PC-3 (cell line): ENCODE data around the gene TNFRSF6B. TPM values are rescaled to one million over a fixed set of nuclear protein-coding genes. Genes with fewer than 3 reads are reported as not detected.

Experiments used
- ATAC-seq: fragments of 200-7000 bp; cut with Tn5 transposase; 2 replicates; pipeline ENCODE4 v1.9.1; 2020; ENCODE audit warnings: mild to moderate bottlenecking, moderate library complexity
- BruUV-seq: library from RNA; stranded (reverse); fragments of 400-500 nt; replicated peaks from 2 replicates; lab custom pipeline; 2021; lab: Mats Ljungman, UMichigan
- CTCF ChIA-PET: fragments of 300-600 bp; sonication (Branson Sonifier 250); formaldehyde crosslinking; loops from one replicate; lab custom pipeline; 2022; ENCODE audit warnings: antibody characterized with exemption; lab: Charles Lee
- POLR2A ChIA-PET: fragments of 300-600 bp; sonication (Branson Sonifier 250); formaldehyde crosslinking; loops from one replicate; lab custom pipeline; 2022; ENCODE audit warnings: antibody characterized with exemption; ENCODE audit not compliant: unreplicated experiment; lab: Charles Lee
- DNase-seq: peaks from one replicate; pipeline ENCODE4 v3.0.0-alpha.2; 2015
- H2AFZ ChIP-seq: fragments of 300-600 bp; sonication (generic); 2 replicates; pipeline ENCODE4 v1.6.0; 2016; ENCODE audit warnings: antibody characterized with exemption, low read length
- H3F3A ChIP-seq: fragments of 300-600 bp; sonication (generic); one replicate; pipeline ENCODE4 v1.6.0; 2017; ENCODE audit warnings: antibody characterized with exemption, low read length, control low read depth, mild to moderate bottlenecking; ENCODE audit not compliant: unreplicated experiment
- H3K27ac ChIP-seq: fragments of 300-600 bp; sonication (generic); 2 replicates; pipeline ENCODE4 v1.5.1; 2016; ENCODE audit warnings: mild to moderate bottlenecking, low read length
- H3K27me3 ChIP-seq: fragments of 300-600 bp; sonication (generic); 2 replicates; pipeline ENCODE4 v1.6.1; 2016; ENCODE audit warnings: low read length, mixed read lengths
- H3K36me3 ChIP-seq: fragments of 300-600 bp; sonication (generic); 2 replicates; pipeline ENCODE4 v1.6.1; 2016; ENCODE audit warnings: low read depth, mixed run types, low read length, mixed read lengths
- H3K4me1 ChIP-seq: fragments of 300-600 bp; sonication (generic); 2 replicates; pipeline ENCODE4 v1.5.1; 2016; ENCODE audit warnings: low read length; ENCODE audit not compliant: insufficient read depth
- H3K4me2 ChIP-seq: fragments of 300-600 bp; sonication (generic); 2 replicates; pipeline ENCODE4 v1.6.0; 2016; ENCODE audit warnings: low read length
- H3K4me3 ChIP-seq: fragments of 300-600 bp; sonication (generic); 2 replicates; pipeline ENCODE4 v1.5.1; 2016; ENCODE audit warnings: mild to moderate bottlenecking, low read length, mixed read lengths
- H3K79me2 ChIP-seq: fragments of 300-600 bp; sonication (generic); 2 replicates; pipeline ENCODE4 v1.6.1; 2017; ENCODE audit warnings: low read length, mixed read lengths
- H3K9ac ChIP-seq: fragments of 300-600 bp; sonication (generic); 2 replicates; pipeline ENCODE4 v1.6.0; 2016; ENCODE audit warnings: mild to moderate bottlenecking, low read length
- H3K9me2 ChIP-seq: fragments of 300-600 bp; sonication (generic); replicated peaks from 2 replicates; pipeline ENCODE4 v1.6.1; 2016; ENCODE audit warnings: mixed run types, low read length, mixed read lengths
- H3K9me3 ChIP-seq: fragments of 300-600 bp; sonication (generic); 2 replicates; pipeline ENCODE4 v1.6.1; 2016; ENCODE audit warnings: low read length, mixed read lengths
- H4K20me1 ChIP-seq: fragments of 300-600 bp; sonication (generic); 2 replicates; pipeline ENCODE4 v1.6.1; 2016; ENCODE audit warnings: low read length, mixed read lengths
- CTCF ChIP-seq: fragments of 300-600 bp; sonication (generic); conservative IDR thresholded peaks from 2 replicates; pipeline ENCODE4 v1.5.1; 2017; ENCODE audit warnings: antibody characterized with exemption, low read depth, mild to moderate bottlenecking, low read length
- EZH2 ChIP-seq: fragments of 300-600 bp; sonication (generic); IDR thresholded peaks from one replicate; pipeline ENCODE4 v1.6.1; 2017; ENCODE audit warnings: antibody characterized with exemption, mild to moderate bottlenecking, low read length; ENCODE audit not compliant: unreplicated experiment
- EZH2phosphoT487 ChIP-seq: fragments of 300-600 bp; sonication (generic); IDR thresholded peaks from 2 replicates; pipeline ENCODE4 v1.6.1; 2018; ENCODE audit warnings: mild to moderate bottlenecking, antibody characterized with exemption, low read length, borderline replicate concordance
- intact Hi-C: fragments of 100-400 bp; cut with micrococcal nuclease; formaldehyde crosslinking; loops from 2 replicates; pipeline ENCODE4 v1.9.0; 2023
- total RNA-seq: library from RNA; depleted of rRNA; stranded (reverse); fragments of >200 nt; gene quantifications from 2 replicates; pipeline ENCODE4 v1.2.3, GENCODE V29; 2014

Gene TNFRSF6B
- total RNA-seq, 1 experiment from 2014 or later, result 41.6 TPM

- no peaks in the 10 kb centered on the region for H3F3A ChIP-seq
- H3K4me1 ChIP-seq, result no peaks in the 10 kb centered on the region
- intact Hi-C loops, result no loop called here
- POLR2A ChIA-PET, result no interaction called here
- no peaks in the 10 kb centered on the region for H3K9me3 ChIP-seq
- DNase-seq (no peak), ATAC-seq (no peak)
- no peak overlapping the region for H2AFZ ChIP-seq
- no peak overlapping the region for H3K9ac ChIP-seq
- TF ChIP-seq EZH2phosphoT487 (no peak), EZH2 (no peak), CTCF (no peak)
- H3K4me2 ChIP-seq, result no peak overlapping the region
- H3K36me3 ChIP-seq, result no peaks in the 10 kb centered on the region; the same call in 1 of the 2 replicates
- H4K20me1 ChIP-seq, result no peaks in the 10 kb centered on the region
- H3K27ac ChIP-seq, result no peak overlapping the region
- no peak overlapping the region for H3K4me3 ChIP-seq
- no peaks in the 10 kb centered on the region for H3K9me2 ChIP-seq
- CTCF ChIA-PET, result no interaction called here
- peaks cover 39% of the 10 kb centered on the region for H3K79me2 ChIP-seq
- no TSS peak for BruUV-seq
- H3K27me3 ChIP-seq, result no peaks in the 10 kb centered on the region
Observed at GRCh38 chr20:63731410-63731809, 35.0 kb downstream of the TNFRSF6B start.

- BruUV-seq, result no TSS peak
- no peak overlapping the region for H3K27ac ChIP-seq
- intact Hi-C loops, result no loop called here
Observed at GRCh38 chr20:63732118-63733095, 36.0 kb downstream of the TNFRSF6B start.

More at GRCh38 chr20:63732118-63733095, 36.0 kb downstream of the TNFRSF6B start:
- no peaks in the 10 kb centered on the region for H3K4me1 ChIP-seq
- no peaks in the 10 kb centered on the region for H3K27me3 ChIP-seq
- H3K36me3 ChIP-seq, result no peaks in the 10 kb centered on the region; the same call in 1 of the 2 replicates
- H2AFZ ChIP-seq, result no peak overlapping the region
- POLR2A ChIA-PET, result no interaction called here
- peaks cover 29% of the 10 kb centered on the region for H3K79me2 ChIP-seq
- no peaks in the 10 kb centered on the region for H3F3A ChIP-seq
- CTCF ChIA-PET, result no interaction called here
- no peaks in the 10 kb centered on the region for H3K9me3 ChIP-seq
- H3K4me2 ChIP-seq, result no peak overlapping the region
- no peak for TF ChIP-seq EZH2
- TF ChIP-seq CTCF, result no peak
- no peak for TF ChIP-seq EZH2phosphoT487
- no peak for ATAC-seq
- no peak for DNase-seq
- H3K9me2 ChIP-seq, result no peaks in the 10 kb centered on the region
- H3K9ac ChIP-seq, result no peak overlapping the region
- no peak overlapping the region for H3K4me3 ChIP-seq
- H4K20me1 ChIP-seq, result no peaks in the 10 kb centered on the region
